Chondrocyte (in vitro differentiated cells): Measurements from ENCODE around the gene STX19. TPM values are rescaled to one million over a fixed set of nuclear protein-coding genes. Genes with fewer than 3 reads are reported as not detected.

Source experiments
- DNase-seq: peaks from one replicate; pipeline ENCODE4 v3.0.0; 2021; ENCODE audit warnings: mixed read lengths, low spot score
- H3K27ac Mint-ChIP-seq: one replicate; pipeline ENCODE4 v1.8.0; 2021; ENCODE audit warnings: mild to moderate bottlenecking, moderate library complexity, mixed read lengths; ENCODE audit not compliant: unreplicated experiment
- H3K27me3 Mint-ChIP-seq: 2 replicates; pipeline ENCODE4 v1.8.0; 2021; ENCODE audit warnings: low read depth, mixed read lengths
- H3K36me3 Mint-ChIP-seq: 2 replicates; pipeline ENCODE4 v1.8.0; 2021; ENCODE audit warnings: low read depth, mixed read lengths
- H3K4me1 Mint-ChIP-seq: 2 replicates; pipeline ENCODE4 v1.8.0; 2021; ENCODE audit warnings: low read depth, mild to moderate bottlenecking, mixed read lengths
- H3K4me3 Mint-ChIP-seq: one replicate; pipeline ENCODE4 v1.8.0; 2021; ENCODE audit warnings: mild to moderate bottlenecking, moderate library complexity, mixed read lengths; ENCODE audit not compliant: unreplicated experiment
- H3K9me3 Mint-ChIP-seq: 2 replicates; pipeline ENCODE4 v1.8.0; 2021; ENCODE audit warnings: low read depth, mixed read lengths
- CTCF ChIP-seq: fragments of 200-600 bp; sonication (generic); IDR thresholded peaks from 2 replicates; pipeline ENCODE4 v1.5.0; 2021; ENCODE audit warnings: antibody characterized with exemption, mild to moderate bottlenecking, moderate library complexity
- total RNA-seq: library from RNA; stranded (reverse); gene quantifications from 3 replicates; pipeline ENCODE4 v1.2.1, GENCODE V29; 2021

STX19 gene
- total RNA-seq, 1 donor from 2014 or later, result not detected

- Mint-ChIP-seq H3K4me3 (no peak overlapping the region), H3K27me3 (no peaks in the 10 kb centered on the region), H3K9me3 (no peaks in the 10 kb centered on the region), H3K36me3 (no peaks in the 10 kb centered on the region), H3K4me1 (peaks cover 11% of the 10 kb centered on the region), H3K27ac (no peak overlapping the region)
- DNase-seq, result no peak
- TF ChIP-seq CTCF, result no peak
Measured at GRCh38 chr3:94001191-94001590, 27.2 kb downstream of the STX19 start.

- Mint-ChIP-seq H3K4me1 (no peaks in the 10 kb centered on the region), H3K27me3 (no peaks in the 10 kb centered on the region), H3K27ac (no peak overlapping the region), H3K9me3 (no peaks in the 10 kb centered on the region), H3K36me3 (no peaks in the 10 kb centered on the region), H3K4me3 (no peak overlapping the region)
- DNase-seq, result no peak
- no peak for TF ChIP-seq CTCF
Measured at GRCh38 chr3:93994056-93994455, 34.3 kb downstream of the STX19 start.

GRCh38 chr3:93992207-93992606 lies 36.2 kb downstream of the STX19 start:
- no peaks in the 10 kb centered on the region for H3K9me3 Mint-ChIP-seq

GRCh38 chr3:93991631-93992030 lies 36.8 kb downstream of the STX19 start:
- peaks cover 14% of the 10 kb centered on the region for H3K4me1 Mint-ChIP-seq
- no peaks in the 10 kb centered on the region for H3K36me3 Mint-ChIP-seq
- no peak overlapping the region for H3K4me3 Mint-ChIP-seq
- no peak for TF ChIP-seq CTCF
- no peak for DNase-seq
- no peaks in the 10 kb centered on the region for H3K27me3 Mint-ChIP-seq
- H3K9me3 Mint-ChIP-seq, result no peaks in the 10 kb centered on the region
- no peak overlapping the region for H3K27ac Mint-ChIP-seq

More at GRCh38 chr3:93992207-93992606, 36.2 kb downstream of the STX19 start:
- H3K4me1 Mint-ChIP-seq, result peaks cover 14% of the 10 kb centered on the region
- H3K27me3 Mint-ChIP-seq, result no peaks in the 10 kb centered on the region
- H3K36me3 Mint-ChIP-seq, result no peaks in the 10 kb centered on the region
- TF ChIP-seq CTCF, result no peak
- no peak overlapping the region for H3K4me3 Mint-ChIP-seq
- no peak overlapping the region for H3K27ac Mint-ChIP-seq
- no peak for DNase-seq

GRCh38 chr3:93989241-93989640 lies 39.2 kb downstream of the STX19 start:
- DNase-seq, result no peak
- Mint-ChIP-seq H3K27me3 (no peaks in the 10 kb centered on the region), H3K4me1 (peaks cover 14% of the 10 kb centered on the region), H3K4me3 (no peak overlapping the region), H3K27ac (no peak overlapping the region), H3K9me3 (no peaks in the 10 kb centered on the region), H3K36me3 (no peaks in the 10 kb centered on the region)
- no peak for TF ChIP-seq CTCF
